ENCODE measurements around the gene TMEM183A. TPM values are rescaled to one million over a fixed set of nuclear protein-coding genes. Genes with fewer than 3 reads are reported as not detected.

TMEM183A gene
- total and polyA plus RNA-seq, 2 of the 4 experiments (the other 2 are of a cell fraction): 56.8 to 63.1 TPM

GRCh38 chr1:202958544-202959275 lies 48.5 kb upstream of the TMEM183A start:
- Histone ChIP-seq H2BK15ac (ENCODE audit: low read depth, low read length) (peak overlapping the region; percentile 29; the same call in 2 of the 3 replicates), H3K56ac (ENCODE audit: extremely low read depth, insufficient read depth, low read length) (no peak overlapping the region), H3K9ac (ENCODE audit: low read depth, low read length) (peak overlapping the region; percentile 76), H2AK9ac (replicated peaks; ENCODE audit: low read depth, low read length, poor library complexity) (peak overlapping the region; percentile 47), H3K36me3 (ENCODE audit: control insufficient read depth, insufficient read depth, low read length) (peaks cover 8% of the 10 kb centered on the region), H3K9me3 (ENCODE audit: control insufficient read depth, insufficient read depth, low read length) (no peaks in the 10 kb centered on the region), H3K9me1 (ENCODE audit: insufficient read depth, low read length) (peaks cover 10% of the 10 kb centered on the region), H3K4me2 (ENCODE audit: low read depth, low read length) (peak overlapping the region; percentile 100), H4K5ac (ENCODE audit: low read depth, low read length) (peak overlapping the region; percentile 90), H3K4me3 (ENCODE audit: insufficient read depth, low read depth, low read length) (peak overlapping the region; percentile 94), H4K91ac (ENCODE audit: insufficient read depth, low read depth, low read length) (peak overlapping the region; percentile 63; the same call in 1 of the 2 replicates), H2BK5ac (ENCODE audit: low read depth, low read length, poor library complexity, severe bottlenecking) (peak overlapping the region; percentile 64), H3K18ac (ENCODE audit: low read depth, low read length) (no peak overlapping the region; the same call in 1 of the 2 replicates), H2BK20ac (ENCODE audit: low read depth, low read length) (no peak overlapping the region), H3K23ac (ENCODE audit: low read depth, low read length) (peak overlapping the region; percentile 74), H3K14ac (replicated peaks; ENCODE audit: low read depth, low read length) (peak overlapping the region; percentile 68), H2BK120ac (ENCODE audit: low read depth, low read length) (peak overlapping the region; percentile 13; the same call in 1 of the 2 replicates), H3K27me3 (ENCODE audit: control insufficient read depth, insufficient read depth, low read length) (no peaks in the 10 kb centered on the region), H4K8ac (ENCODE audit: low read depth in 2 of 2, low read length in 2 of 2) (peak overlapping the region; percentile 68 to 92; a peak in 3 of 4 replicates), H3K27ac (ENCODE audit: insufficient read depth, low read length) (peak overlapping the region; percentile 61), H3K79me1 (ENCODE audit: low read depth in 1 of 2, low read length in 2 of 2) (peaks cover 13 to 45% of the 10 kb centered on the region in 2 experiments), H3K4me1 (ENCODE audit: control insufficient read depth, insufficient read depth, low read length) (peaks cover 9% of the 10 kb centered on the region), H3K4ac (ENCODE audit: low read depth, low read length) (peak overlapping the region; percentile 82; the same call in 1 of the 2 replicates), H2AFZ (replicated peaks; ENCODE audit: low read length, poor library complexity) (peak overlapping the region; percentile 95), H4K20me1 (ENCODE audit: insufficient read depth, low read length) (peaks cover 17% of the 10 kb centered on the region; the same call in 1 of the 2 replicates), H2AK5ac (ENCODE audit: low read depth, low read length) (peak overlapping the region; percentile 80; the same call in 1 of the 2 replicates)
- ChIA-PET POLR2A (ENCODE audit: unreplicated experiment) (no interaction called here), CTCF (no interaction called here)
- dilution Hi-C loops (cut with HindIII; ENCODE audit: low sequenced_read_pairs, unreplicated experiment): no loop called here
- TF ChIP-seq POLR2A (IDR thresholded peaks at IDR 0.05; ENCODE audit: low read depth, low read length) (no peak), CEBPB (IDR thresholded peaks at IDR 0.05; ENCODE audit: low read depth, low read length) (no peak), MXI1 (IDR thresholded peaks at IDR 0.05; ENCODE audit: borderline replicate concordance, low read depth, low read length) (no peak), CHD1 (IDR thresholded peaks at IDR 0.05; ENCODE audit: low read depth, low read length) (no peak), RCOR1 (IDR thresholded peaks at IDR 0.05; ENCODE audit: insufficient replicate concordance, low read length) (no peak), RAD21 (IDR thresholded peaks at IDR 0.05; ENCODE audit: low read length) (no peak), BHLHE40 (IDR thresholded peaks at IDR 0.05; ENCODE audit: low read depth, low read length) (no peak), MAFK (IDR thresholded peaks at IDR 0.05; ENCODE audit: low read depth, low read length) (no peak), CTCF (conservative IDR thresholded peaks at IDR 0.05; ENCODE audit: low read depth, low read length) (no peak), FOS (IDR thresholded peaks at IDR 0.05; ENCODE audit: low read depth, low read length) (no peak)
- TF ChIP-seq, protein P1, sequence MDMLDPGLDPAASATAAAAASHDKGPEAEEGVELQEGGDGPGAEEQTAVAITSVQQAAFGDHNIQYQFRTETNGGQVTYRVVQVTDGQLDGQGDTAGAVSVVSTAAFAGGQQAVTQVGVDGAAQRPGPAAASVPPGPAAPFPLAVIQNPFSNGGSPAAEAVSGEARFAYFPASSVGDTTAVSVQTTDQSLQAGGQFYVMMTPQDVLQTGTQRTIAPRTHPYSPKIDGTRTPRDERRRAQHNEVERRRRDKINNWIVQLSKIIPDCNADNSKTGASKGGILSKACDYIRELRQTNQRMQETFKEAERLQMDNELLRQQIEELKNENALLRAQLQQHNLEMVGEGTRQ (IDR thresholded peaks at IDR 0.05; ENCODE audit: low read depth, low read length): no peak
- TF ChIP-seq, protein P2, sequence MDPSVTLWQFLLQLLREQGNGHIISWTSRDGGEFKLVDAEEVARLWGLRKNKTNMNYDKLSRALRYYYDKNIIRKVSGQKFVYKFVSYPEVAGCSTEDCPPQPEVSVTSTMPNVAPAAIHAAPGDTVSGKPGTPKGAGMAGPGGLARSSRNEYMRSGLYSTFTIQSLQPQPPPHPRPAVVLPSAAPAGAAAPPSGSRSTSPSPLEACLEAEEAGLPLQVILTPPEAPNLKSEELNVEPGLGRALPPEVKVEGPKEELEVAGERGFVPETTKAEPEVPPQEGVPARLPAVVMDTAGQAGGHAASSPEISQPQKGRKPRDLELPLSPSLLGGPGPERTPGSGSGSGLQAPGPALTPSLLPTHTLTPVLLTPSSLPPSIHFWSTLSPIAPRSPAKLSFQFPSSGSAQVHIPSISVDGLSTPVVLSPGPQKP (IDR thresholded peaks at IDR 0.05; ENCODE audit: borderline replicate concordance, low read depth, low read length): no peak
- intact Hi-C loops (cut with micrococcal nuclease): no loop called here
- DNase-seq: no peak
- in situ Hi-C loops (cut with MboI; ENCODE audit: low sequenced_read_pairs): no loop called here
- no CpG with 5 or more reads among the region's 10 CpGs for WGBS, 2 experiments (ENCODE audit: extremely low coverage in 2 of 2, insufficient read length in 1 of 2)
- no peak for ATAC-seq (ENCODE audit: low read depth)
- no TSS peak for BruUV-seq (replicated peaks)
